Measurements from ENCODE around the gene RGS6.
A peak's percentile ranks its signal among the peaks of the same experiment; 100 is the strongest.

The RGS6 gene

GRCh38 chr14:72513965-72514659 is 581.9 kb downstream of the RGS6 start:
- DNase-seq = peak; percentile 37

GRCh38 chr14:72514660-72515025 is 582.4 kb downstream of the RGS6 start:
- no peak for DNase-seq

- peak; percentile 14 for DNase-seq
Observed at GRCh38 chr14:72515779-72516770, 583.8 kb downstream of the RGS6 start.

- DNase-seq = peak; percentile 65
Observed at GRCh38 chr14:72516936-72517700, 584.9 kb downstream of the RGS6 start.

- no peak for DNase-seq
Observed at GRCh38 chr14:72517736-72518135, 585.5 kb downstream of the RGS6 start.

- peak; percentile 71 for DNase-seq
Observed at GRCh38 chr14:72518809-72519377, 586.7 kb downstream of the RGS6 start.

GRCh38 chr14:72519543-72519942 is 587.3 kb downstream of the RGS6 start:
- DNase-seq = no peak

GRCh38 chr14:72521045-72521444 is 588.8 kb downstream of the RGS6 start:
- no peak for DNase-seq

- DNase-seq = no peak
Observed at GRCh38 chr14:72521968-72522741, 589.9 kb downstream of the RGS6 start.

GRCh38 chr14:72522847-72523246 is 590.6 kb downstream of the RGS6 start:
- no peak for DNase-seq

- no peak for DNase-seq
Observed at GRCh38 chr14:72523424-72524294, 591.4 kb downstream of the RGS6 start.

- DNase-seq = no peak
Observed at GRCh38 chr14:72524295-72524629, 592.0 kb downstream of the RGS6 start.

- no peak for DNase-seq
Observed at GRCh38 chr14:72525087-72525915, 593.1 kb downstream of the RGS6 start.

GRCh38 chr14:72527591-72527990 is 595.4 kb downstream of the RGS6 start:
- no peak for DNase-seq

GRCh38 chr14:72528059-72528862 is 596.0 kb downstream of the RGS6 start:
- no peak for DNase-seq

GRCh38 chr14:72528863-72529175 is 596.6 kb downstream of the RGS6 start:
- DNase-seq = no peak

GRCh38 chr14:72532686-72533454 is 600.6 kb downstream of the RGS6 start:
- DNase-seq = no peak

GRCh38 chr14:72535485-72535884 is 603.3 kb downstream of the RGS6 start:
- DNase-seq = peak; percentile 42

- DNase-seq = no peak
Observed at GRCh38 chr14:72538387-72538786, 606.2 kb downstream of the RGS6 start.

Data from OCI-M1 (cell line).